CD4-positive, CD25-positive, alpha-beta regulatory T cell (primary cell): Measurements from ENCODE around the gene FNDC11. TPM values are rescaled to one million over a fixed set of nuclear protein-coding genes. Genes with fewer than 3 reads are reported as not detected.

Experiments used
- polyA plus RNA-seq, 4 donors: library from polyadenylated mRNA; unstranded; fragments of 300-500 nt; fragmentation: Illumina TruSeq; gene quantifications; one replicate each; pipeline ENCODE4 v1.2.3, GENCODE V29; 2021
- total RNA-seq: library from RNA; stranded (reverse); gene quantifications from one replicate; pipeline ENCODE4 v1.2.3, GENCODE V29; 2022

Gene FNDC11
- total and polyA plus RNA-seq, 5 donors from 2014 or later: 0.07 to 1.5 (median 0.18) TPM

Other genes with a start within 250 kb of the FNDC11 start
- gene CHRNA4, start 192.8 kb upstream of the FNDC11 start, total RNA-seq: not detected
- gene CHRNA4, start 192.8 kb upstream of the FNDC11 start, polyA plus RNA-seq: not detected
- 0.89 TPM for gene KCNQ2, start 81.5 kb upstream of the FNDC11 start, total RNA-seq
- gene KCNQ2, start 81.5 kb upstream of the FNDC11 start, polyA plus RNA-seq: 1 to 10 TPM in 1 of 4 donors, under 1 TPM in 1, not detected in 2; 0.77 to 1.1 TPM
- 2.1 TPM for gene EEF1A2, start 55.1 kb upstream of the FNDC11 start, total RNA-seq
- gene EEF1A2, start 55.1 kb upstream of the FNDC11 start, polyA plus RNA-seq: under 1 TPM in 3 of 4 donors, not detected in 1; 0.10 to 0.56 (median 0.11) TPM
- 155 TPM for gene PPDPF, start 33.4 kb upstream of the FNDC11 start, total RNA-seq
- gene PPDPF, start 33.4 kb upstream of the FNDC11 start, polyA plus RNA-seq: 100 to 1,000 TPM in 1 of 4 donors, 10 to 100 TPM in 3; 75.8 to 110 (median 85.2) TPM
- 0.20 TPM for gene PTK6, start 16.8 kb upstream of the FNDC11 start, total RNA-seq
- under 1 TPM in 3 of 4 donors, not detected in 1; 0.15 to 0.21 (median 0.19) TPM for gene PTK6, start 16.8 kb upstream of the FNDC11 start, polyA plus RNA-seq
- not detected for gene SRMS, start 6.4 kb upstream of the FNDC11 start, total RNA-seq
- gene SRMS, start 6.4 kb upstream of the FNDC11 start, polyA plus RNA-seq: not detected
- 124 TPM for gene HELZ2, start 20.1 kb downstream of the FNDC11 start, total RNA-seq
- 1 to 10 TPM; 5.8 to 8.9 (median 7.1) TPM for gene HELZ2, start 20.1 kb downstream of the FNDC11 start, polyA plus RNA-seq
- gene GMEB2, start 72.9 kb downstream of the FNDC11 start, total RNA-seq: 21.9 TPM
- gene GMEB2, start 72.9 kb downstream of the FNDC11 start, polyA plus RNA-seq: 10 to 100 TPM in 2 of 4 donors, 1 to 10 TPM in 2; 8.3 to 10.5 (median 9.4) TPM
- 64.6 TPM for gene STMN3, start 99.3 kb downstream of the FNDC11 start, total RNA-seq
- gene STMN3, start 99.3 kb downstream of the FNDC11 start, polyA plus RNA-seq: 10 to 100 TPM; 11.7 to 13.5 (median 12.5) TPM
- 38.3 TPM for gene RTEL1, start 104.2 kb downstream of the FNDC11 start, total RNA-seq
- gene RTEL1, start 104.2 kb downstream of the FNDC11 start, polyA plus RNA-seq: 1 to 10 TPM; 1.8 to 3.7 (median 2.7) TPM
- gene TNFRSF6B, start 142.5 kb downstream of the FNDC11 start, total RNA-seq: not detected
- gene TNFRSF6B, start 142.5 kb downstream of the FNDC11 start, polyA plus RNA-seq: not detected
- gene ARFRP1, start 153.8 kb downstream of the FNDC11 start, total RNA-seq: 51.6 TPM
- 10 to 100 TPM; 56.6 to 65.7 (median 63.1) TPM for gene ARFRP1, start 153.8 kb downstream of the FNDC11 start, polyA plus RNA-seq
- gene ZGPAT, start 153.9 kb downstream of the FNDC11 start, total RNA-seq: 51.5 TPM
- gene ZGPAT, start 153.9 kb downstream of the FNDC11 start, polyA plus RNA-seq: 10 to 100 TPM; 34.0 to 43.2 (median 40.3) TPM
- 237 TPM for gene LIME1, start 182.5 kb downstream of the FNDC11 start, total RNA-seq
- gene LIME1, start 182.5 kb downstream of the FNDC11 start, polyA plus RNA-seq: 100 to 1,000 TPM; 338 to 547 (median 430) TPM
- gene SLC2A4RG, start 185.6 kb downstream of the FNDC11 start, total RNA-seq: 110 TPM
- 1 to 10 TPM; 2.9 to 7.7 (median 4.5) TPM for gene SLC2A4RG, start 185.6 kb downstream of the FNDC11 start, polyA plus RNA-seq